ENCODE measurements around the gene MPPED2. TPM values are rescaled to one million over a fixed set of nuclear protein-coding genes. Genes with fewer than 3 reads are reported as not detected.

MPPED2 gene
- total RNA-seq, 1 donor from 2014 or later, result 5.3 TPM

DNA sequence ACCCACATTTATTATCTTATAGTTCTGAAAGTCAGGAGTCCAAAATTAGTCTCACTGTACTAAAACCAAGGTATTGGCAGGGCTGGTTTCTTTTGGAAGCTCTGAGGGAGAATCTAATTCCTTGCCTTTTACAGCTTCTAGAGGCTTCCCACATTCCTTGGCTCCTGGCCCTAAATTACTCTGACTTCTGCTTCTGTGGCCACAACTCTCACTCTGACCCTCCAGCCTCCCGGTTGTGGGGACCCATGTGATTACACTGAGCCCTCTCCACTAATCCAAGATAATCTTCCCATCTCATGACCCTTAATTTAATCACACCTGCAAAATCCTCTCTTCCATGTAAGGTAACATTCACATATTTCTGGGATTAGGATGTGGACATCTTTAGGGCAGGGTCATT is 152.3 kb downstream of the MPPED2 start:
- H3K9me3 ChIP-seq, result no peaks in the 10 kb centered on the region
- H3K4me3 ChIP-seq, result no peak overlapping the region
- intact Hi-C loops (cut with DNase I), result loop anchor here (5.0 kb wide), 2 partner anchors 53 to 153 kb away; partner anchors contain the start of gene MPPED2
- TF ChIP-seq, protein P1, sequence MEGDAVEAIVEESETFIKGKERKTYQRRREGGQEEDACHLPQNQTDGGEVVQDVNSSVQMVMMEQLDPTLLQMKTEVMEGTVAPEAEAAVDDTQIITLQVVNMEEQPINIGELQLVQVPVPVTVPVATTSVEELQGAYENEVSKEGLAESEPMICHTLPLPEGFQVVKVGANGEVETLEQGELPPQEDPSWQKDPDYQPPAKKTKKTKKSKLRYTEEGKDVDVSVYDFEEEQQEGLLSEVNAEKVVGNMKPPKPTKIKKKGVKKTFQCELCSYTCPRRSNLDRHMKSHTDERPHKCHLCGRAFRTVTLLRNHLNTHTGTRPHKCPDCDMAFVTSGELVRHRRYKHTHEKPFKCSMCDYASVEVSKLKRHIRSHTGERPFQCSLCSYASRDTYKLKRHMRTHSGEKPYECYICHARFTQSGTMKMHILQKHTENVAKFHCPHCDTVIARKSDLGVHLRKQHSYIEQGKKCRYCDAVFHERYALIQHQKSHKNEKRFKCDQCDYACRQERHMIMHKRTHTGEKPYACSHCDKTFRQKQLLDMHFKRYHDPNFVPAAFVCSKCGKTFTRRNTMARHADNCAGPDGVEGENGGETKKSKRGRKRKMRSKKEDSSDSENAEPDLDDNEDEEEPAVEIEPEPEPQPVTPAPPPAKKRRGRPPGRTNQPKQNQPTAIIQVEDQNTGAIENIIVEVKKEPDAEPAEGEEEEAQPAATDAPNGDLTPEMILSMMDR (IDR thresholded peaks at IDR 0.05), result no peak
- peaks cover 0 to 35% of the 10 kb centered on the region in 2 donors for H3K4me1 ChIP-seq
- H3K36me3 ChIP-seq, result no peaks in the 10 kb centered on the region
- no peaks in the 10 kb centered on the region for H3K27me3 ChIP-seq
- H3K27ac ChIP-seq, result peak overlapping the region; percentile 77 to 80
- DNase-seq (ENCODE audit: low spot score in 2 of 2), result no peak

DNA sequence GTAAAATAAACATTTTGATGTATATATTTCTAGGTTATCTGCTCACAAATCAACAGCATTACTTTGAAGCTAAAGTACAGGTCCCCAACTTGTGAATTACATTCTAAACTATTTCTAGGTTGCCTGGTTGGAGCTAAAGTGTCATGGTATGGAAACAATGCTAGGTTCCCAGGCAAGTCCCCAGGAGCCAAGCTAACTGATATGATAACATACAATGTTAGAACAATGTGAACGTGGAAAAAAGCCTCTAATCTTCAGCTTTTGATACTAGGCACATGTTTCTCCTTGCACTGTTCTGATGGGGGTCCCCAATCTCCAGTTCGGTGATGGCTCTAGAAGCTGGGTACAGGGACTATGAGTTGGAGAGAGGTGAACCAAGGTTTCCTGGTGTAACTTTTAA is 153.4 kb downstream of the MPPED2 start:
- intact Hi-C loops (cut with DNase I), result loop anchor here (5.0 kb wide), 2 partner anchors 55 to 155 kb away; partner anchors contain the start of gene MPPED2
- TF ChIP-seq, protein P1 (IDR thresholded peaks at IDR 0.05), result no peak

DNA sequence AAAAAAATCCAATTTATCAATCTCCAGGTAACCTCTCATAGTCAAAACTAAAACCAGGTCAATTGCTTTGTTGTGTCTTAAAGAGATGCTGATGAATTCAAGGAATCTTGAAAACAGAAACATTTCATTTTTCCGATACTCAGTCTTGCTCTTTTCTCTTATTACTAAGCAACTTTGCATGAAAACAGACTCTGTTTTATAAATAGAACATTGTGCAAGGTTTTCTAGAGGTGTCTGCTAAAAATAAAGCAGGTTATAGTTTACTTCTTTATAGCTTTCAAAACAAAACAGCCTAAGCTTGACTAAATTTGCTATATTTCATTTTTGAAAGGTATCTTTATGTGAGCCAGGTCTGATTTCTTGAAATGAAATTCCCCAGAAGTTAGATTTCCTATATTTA is 154.0 kb downstream of the MPPED2 start:
- TF ChIP-seq, protein P1 (IDR thresholded peaks at IDR 0.05), result no peak
- DNase-seq (ENCODE audit: low spot score in 2 of 2), result no peak
- Histone ChIP-seq H3K36me3 (no peaks in the 10 kb centered on the region), H3K4me3 (no peak overlapping the region), H3K4me1 (peaks cover 0 to 35% of the 10 kb centered on the region in 2 donors), H3K27ac (peak overlapping the region; percentile 77 to 80), H3K9me3 (no peaks in the 10 kb centered on the region), H3K27me3 (no peaks in the 10 kb centered on the region)
- intact Hi-C loops (cut with DNase I), result loop anchor here (5.0 kb wide), 2 partner anchors 55 to 155 kb away; partner anchors contain the start of gene MPPED2

More for the DNA sequence above, 153.4 kb downstream of the MPPED2 start:
- Histone ChIP-seq H3K9me3 (no peaks in the 10 kb centered on the region), H3K4me3 (no peak overlapping the region), H3K27me3 (no peaks in the 10 kb centered on the region), H3K27ac (peak overlapping the region; percentile 77 to 80), H3K4me1 (peaks cover 0 to 35% of the 10 kb centered on the region in 2 donors), H3K36me3 (no peaks in the 10 kb centered on the region)
- DNase-seq (ENCODE audit: low spot score in 2 of 2), result no peak

DNA sequence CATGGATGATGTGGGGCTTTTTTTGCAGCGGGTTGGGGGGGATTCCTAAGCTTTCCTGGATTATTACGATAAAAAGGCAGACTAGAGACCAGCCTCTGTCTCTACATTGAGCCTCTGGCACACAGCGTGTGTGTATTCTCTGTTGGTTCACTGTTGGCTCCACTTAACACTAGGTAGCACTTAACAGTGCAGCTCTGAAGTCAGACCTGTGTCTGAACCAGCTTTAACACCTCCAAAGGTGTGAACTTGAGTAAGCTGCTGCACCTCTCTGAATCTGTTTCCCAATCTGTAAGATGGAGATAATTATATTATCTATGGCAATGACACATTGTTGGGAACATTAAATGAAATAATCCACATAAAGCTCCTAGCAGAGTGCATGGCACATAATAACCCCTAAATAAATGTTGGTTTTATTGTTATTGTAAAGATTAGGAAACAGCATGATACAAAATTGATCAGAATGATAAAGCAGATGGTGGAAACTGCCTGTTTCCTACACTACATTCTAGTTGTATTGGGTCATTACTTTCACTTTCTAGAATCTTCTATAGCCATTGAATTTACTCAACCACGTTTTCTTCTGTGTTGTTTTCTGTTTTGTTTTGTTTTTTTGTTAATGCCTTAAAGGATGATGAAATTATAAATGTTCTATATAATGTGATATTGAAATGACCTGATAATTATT is 154.9 kb downstream of the MPPED2 start:
- no peaks in the 10 kb centered on the region for H3K27me3 ChIP-seq
- H3K4me3 ChIP-seq, result no peak overlapping the region
- intact Hi-C loops (cut with DNase I), result loop anchor here (5.0 kb wide), 2 partner anchors 56 to 156 kb away; partner anchors contain the start of gene MPPED2
- peaks cover 0 to 31% of the 10 kb centered on the region in 2 donors for H3K4me1 ChIP-seq
- H3K9me3 ChIP-seq, result no peaks in the 10 kb centered on the region
- no peaks in the 10 kb centered on the region for H3K36me3 ChIP-seq
- peak overlapping the region; percentile 74 to 80 for H3K27ac ChIP-seq
- TF ChIP-seq, protein P1 (IDR thresholded peaks at IDR 0.05), result no peak
- DNase-seq (ENCODE audit: low spot score in 2 of 2), result no peak

DNA sequence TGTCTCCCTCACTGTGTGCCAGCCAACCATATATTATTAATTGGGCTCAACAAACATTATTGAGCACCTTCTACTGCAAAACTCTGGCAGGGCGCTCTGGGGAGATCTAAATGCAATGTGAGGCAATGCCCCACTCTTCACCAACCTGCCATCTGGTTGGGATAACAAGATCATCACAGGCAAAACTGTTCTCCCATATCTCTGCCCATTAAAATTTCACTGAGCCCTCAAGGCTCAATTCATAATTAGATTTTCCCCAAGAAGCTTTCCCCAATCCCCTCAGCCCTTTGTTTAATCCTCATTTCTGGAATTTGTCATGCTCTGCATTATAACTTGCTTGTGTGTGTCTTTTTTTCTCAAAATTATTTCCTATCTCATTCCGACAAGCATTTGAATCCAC is 156.6 kb downstream of the MPPED2 start:
- Histone ChIP-seq H3K27me3 (no peaks in the 10 kb centered on the region), H3K4me3 (no peak overlapping the region), H3K9me3 (no peaks in the 10 kb centered on the region), H3K27ac (no peak overlapping the region), H3K36me3 (no peaks in the 10 kb centered on the region), H3K4me1 (peaks cover 0 to 26% of the 10 kb centered on the region in 2 donors)
- intact Hi-C loops (cut with DNase I), result no loop called here
- TF ChIP-seq, protein P1 (IDR thresholded peaks at IDR 0.05), result no peak
- DNase-seq (ENCODE audit: low spot score in 2 of 2), result no peak

All from ascending aorta (tissue), 2 donors.